H9 (cell line): Measurements from ENCODE around the gene SLC22A15. TPM values are rescaled to one million over a fixed set of nuclear protein-coding genes. Genes with fewer than 3 reads are reported as not detected.
A peak's percentile ranks its signal among the peaks of the same experiment; 100 is the strongest.
"Not testable (repeated sequence)": the region's sequence is repeated elsewhere in the genome, so short reads cannot be mapped to it uniquely, and the experiment has no call there.

Experiments used
- DNase-seq: peaks from one replicate; pipeline ENCODE4 v3.0.0-alpha.2; 2017
- H2AFZ ChIP-seq: one replicate; pipeline ENCODE4 v1.6.1; 2013; ENCODE audit warnings: mild to moderate bottlenecking, low read length, control low read depth, moderate library complexity
- H2AK5ac ChIP-seq: 2 replicates; pipeline ENCODE4 v1.6.1; 2013; ENCODE audit warnings: low read length, control low read depth, mixed read lengths; ENCODE audit not compliant: insufficient read length
- H2BK120ac ChIP-seq: one replicate; pipeline ENCODE4 v1.6.1; 2013; ENCODE audit warnings: low read depth, mild to moderate bottlenecking, low read length, control low read depth, inconsistent platforms; ENCODE audit not compliant: poor library complexity, severe bottlenecking
- H2BK12ac ChIP-seq: 2 replicates; pipeline ENCODE4 v1.6.1; 2013; ENCODE audit warnings: low read length, control low read depth, mixed read lengths, low read depth; ENCODE audit not compliant: insufficient read length
- H2BK15ac ChIP-seq: 2 replicates; pipeline ENCODE4 v1.6.1; 2013; ENCODE audit warnings: low read depth, low read length, control low read depth
- H2BK20ac ChIP-seq: one replicate; pipeline ENCODE4 v1.6.1; 2013; ENCODE audit warnings: low read depth, mild to moderate bottlenecking, low read length, control low read depth, inconsistent platforms; ENCODE audit not compliant: poor library complexity, severe bottlenecking
- H2BK5ac ChIP-seq: 2 replicates; pipeline ENCODE4 v1.6.1; 2013; ENCODE audit warnings: low read length, control low read depth, mixed read lengths; ENCODE audit not compliant: insufficient read length
- H3K14ac ChIP-seq: 2 replicates; pipeline ENCODE4 v1.6.1; 2013; ENCODE audit warnings: low read length, control low read depth; ENCODE audit not compliant: insufficient read depth
- H3K18ac ChIP-seq: 2 replicates; pipeline ENCODE4 v1.6.1; 2013; ENCODE audit warnings: low read depth, mild to moderate bottlenecking, mixed read lengths, low read length, control low read depth; ENCODE audit not compliant: insufficient read length
- H3K23ac ChIP-seq: 2 replicates; pipeline ENCODE4 v1.6.1; 2013; ENCODE audit warnings: low read length, control low read depth, mixed read lengths, low read depth; ENCODE audit not compliant: insufficient read length
- H3K23me2 ChIP-seq: 2 replicates; pipeline ENCODE4 v1.6.1; 2013; ENCODE audit warnings: low read depth, mild to moderate bottlenecking, mixed read lengths, low read length, control low read depth; ENCODE audit not compliant: insufficient read length, poor library complexity, severe bottlenecking
- H3K27ac ChIP-seq: 2 replicates; pipeline ENCODE4 v1.5.1; 2013; ENCODE audit warnings: low read length, control low read depth, mixed read lengths, low read depth; ENCODE audit not compliant: insufficient read length
- H3K27me3 ChIP-seq: 2 replicates; pipeline ENCODE4 v1.6.1; 2013; ENCODE audit warnings: low read length, control low read depth, inconsistent platforms; ENCODE audit not compliant: insufficient read depth
- H3K4ac ChIP-seq: 2 replicates; pipeline ENCODE4 v1.6.1; 2013; ENCODE audit warnings: low read depth, mild to moderate bottlenecking, control low read depth, inconsistent platforms, low read length, moderate library complexity
- H3K4me1 ChIP-seq: 2 replicates; pipeline ENCODE4 v1.6.1; 2013; ENCODE audit warnings: low read length, control low read depth, inconsistent platforms; ENCODE audit not compliant: insufficient read depth
- H3K4me2 ChIP-seq: 2 replicates; pipeline ENCODE4 v1.6.1; 2013; ENCODE audit warnings: low read length, control low read depth, mixed read lengths; ENCODE audit not compliant: insufficient read length, insufficient read depth
- H3K56ac ChIP-seq: 2 replicates; pipeline ENCODE4 v1.6.1; 2013; ENCODE audit warnings: low read depth, mild to moderate bottlenecking, mixed read lengths, low read length, control low read depth; ENCODE audit not compliant: insufficient read length
- H3K79me1 ChIP-seq: 2 replicates; pipeline ENCODE4 v1.6.1; 2013; ENCODE audit warnings: low read depth, mild to moderate bottlenecking, moderate library complexity, low read length, control low read depth, inconsistent platforms; ENCODE audit not compliant: insufficient read depth, poor library complexity, severe bottlenecking
- H3K79me2 ChIP-seq: 2 replicates; pipeline ENCODE4 v1.6.1; 2013; ENCODE audit warnings: low read length, control low read depth, inconsistent platforms; ENCODE audit not compliant: insufficient read depth
- H3K9ac ChIP-seq: 2 replicates; pipeline ENCODE4 v1.6.1; 2013; ENCODE audit warnings: low read length, control low read depth, mixed read lengths; ENCODE audit not compliant: insufficient read length; ENCODE audit errors: extremely low read depth
- H3K9me3 ChIP-seq: one replicate; pipeline ENCODE4 v1.6.1; 2013; ENCODE audit warnings: low read depth, low read length, inconsistent platforms; ENCODE audit not compliant: control insufficient read depth
- H3T11ph ChIP-seq: one replicate; pipeline ENCODE4 v1.6.1; 2013; ENCODE audit warnings: mild to moderate bottlenecking, low read length, control low read depth, inconsistent platforms
- H4K20me1 ChIP-seq: one replicate; pipeline ENCODE4 v1.6.1; 2013; ENCODE audit not compliant: control insufficient read depth, insufficient read length, insufficient read depth
- H4K5ac ChIP-seq: 2 replicates; pipeline ENCODE4 v1.6.1; 2013; ENCODE audit warnings: low read depth, mild to moderate bottlenecking, mixed read lengths, low read length, control low read depth; ENCODE audit not compliant: insufficient read length
- H4K8ac ChIP-seq: replicated peaks from 2 replicates; pipeline ENCODE4 v1.6.1; 2013; ENCODE audit warnings: low read length, control low read depth, mixed read lengths, low read depth; ENCODE audit not compliant: insufficient read length
- H4K91ac ChIP-seq: 2 replicates; pipeline ENCODE4 v1.6.1; 2013; ENCODE audit warnings: low read depth, mild to moderate bottlenecking, moderate library complexity, mixed read lengths, low read length, control low read depth; ENCODE audit not compliant: insufficient read length
- H3K27ac Mint-ChIP-seq, 3 experiments: 2 replicates in 2 of 3; 3 replicates in 1 of 3; pipeline ENCODE4 v1.8.0; 2020 to 2021; ENCODE audit warnings: mixed read lengths in 3 of 3, mild to moderate bottlenecking in 1 of 3, moderate library complexity in 1 of 3
- H3K27me3 Mint-ChIP-seq: 2 replicates; pipeline ENCODE4 v1.8.0; 2021; ENCODE audit warnings: low read depth, mild to moderate bottlenecking, moderate library complexity, mixed read lengths
- H3K36me3 Mint-ChIP-seq, 3 experiments: 2 replicates in 2 of 3; 3 replicates in 1 of 3; pipeline ENCODE4 v1.8.0; 2020 to 2021; ENCODE audit warnings: low read depth in 3 of 3, mixed read lengths in 3 of 3; ENCODE audit not compliant: insufficient read depth in 1 of 3
- H3K4me1 Mint-ChIP-seq, 2 experiments: 2 replicates each; pipeline ENCODE4 v1.8.0; 2020; ENCODE audit warnings: mixed read lengths in 2 of 2
- H3K4me3 Mint-ChIP-seq, 2 experiments: 2 replicates in 1 of 2; 3 replicates in 1 of 2; pipeline ENCODE4 v1.8.0; 2020 to 2021; ENCODE audit warnings: mild to moderate bottlenecking in 2 of 2, mixed read lengths in 2 of 2, moderate library complexity in 1 of 2
- H3K9me3 Mint-ChIP-seq, 2 experiments: 2 replicates in 1 of 2; 3 replicates in 1 of 2; pipeline ENCODE4 v1.8.0; 2020; ENCODE audit warnings: mild to moderate bottlenecking in 2 of 2, mixed read lengths in 2 of 2, moderate library complexity in 1 of 2
- CTCF ChIP-seq: fragments of 200-600 bp; sonication (generic); conservative IDR thresholded peaks from 3 replicates; pipeline ENCODE4 v1.8.0; 2021; ENCODE audit warnings: antibody characterized with exemption, mild to moderate bottlenecking
- WGBS: extraction: QIAGEN DNeasy Blood & Tissue Kit; methylation state at CpG from one replicate; pipeline ENCODE4 v1.1.7; 2013; ENCODE audit warnings: missing lambda C conversion rate, low lambda C conversion rate, mixed read lengths; ENCODE audit not compliant: insufficient read length; ENCODE audit errors: extremely low coverage; 5-methylcytosine and 5-hydroxymethylcytosine counted together
- total RNA-seq: library from RNA; stranded (reverse); gene quantifications from 2 replicates; pipeline ENCODE4 v1.2.1, GENCODE V29; 2021

SLC22A15 gene
- total RNA-seq, 1 experiment from 2014 or later, result 3.2 TPM

- H3K23ac ChIP-seq, result no peak overlapping the region
- H3K36me3 Mint-ChIP-seq, result peaks cover 3 to 16% (median 5%) of the 10 kb centered on the region in 3 experiments
- peak overlapping the region in 1 of 3 experiments; percentile 70; a peak in 1 of 7 replicates for H3K27ac Mint-ChIP-seq
These were observed 15.6 kb downstream of the SLC22A15 start for GRCh38 chr1:115991909-115992308.

GRCh38 chr1:115997921-115998320 lies 21.6 kb downstream of the SLC22A15 start:
- DNase-seq, H4K91ac ChIP-seq, H4K8ac ChIP-seq, H2BK20ac ChIP-seq, H3K23ac ChIP-seq, H2BK5ac ChIP-seq, H3T11ph ChIP-seq, H3K9ac ChIP-seq, H3K14ac ChIP-seq, H3K9me3 ChIP-seq, H3K4me1 ChIP-seq, H3K4ac ChIP-seq, H2AK5ac ChIP-seq, H3K27me3 ChIP-seq, H3K4me2 ChIP-seq, H3K4me3 Mint-ChIP-seq, H2AFZ ChIP-seq, H3K56ac ChIP-seq, H3K79me2 ChIP-seq, H3K23me2 ChIP-seq, H2BK15ac ChIP-seq, H4K5ac ChIP-seq, H2BK120ac ChIP-seq, H3K27ac ChIP-seq, H3K27me3 Mint-ChIP-seq, H4K20me1 ChIP-seq, H2BK12ac ChIP-seq, H3K79me1 ChIP-seq, H3K18ac ChIP-seq, H3K27ac Mint-ChIP-seq: not testable (repeated sequence)
- peaks cover 17 to 22% of the 10 kb centered on the region in 2 experiments for H3K9me3 Mint-ChIP-seq
- WGBS, result no CpG with 5 or more reads among the region's 1 CpG
- H3K4me1 Mint-ChIP-seq, result peaks cover 6 to 12% of the 10 kb centered on the region in 2 experiments
- peaks cover 22 to 43% (median 26%) of the 10 kb centered on the region in 3 experiments for H3K36me3 Mint-ChIP-seq

More at GRCh38 chr1:115991909-115992308, 15.6 kb downstream of the SLC22A15 start:
- H3T11ph ChIP-seq, result no peak overlapping the region
- H4K8ac ChIP-seq, result no peak overlapping the region
- H3K4me3 Mint-ChIP-seq, result no peak overlapping the region
- no peak overlapping the region for H4K91ac ChIP-seq
- DNase-seq, result no peak
- H4K5ac ChIP-seq, result no peak overlapping the region
- H3K9me3 ChIP-seq, result no peaks in the 10 kb centered on the region
- no peaks in the 10 kb centered on the region for H3K27me3 Mint-ChIP-seq
- no peak overlapping the region for H3K4ac ChIP-seq
- no peak overlapping the region for H3K56ac ChIP-seq
- H3K27ac ChIP-seq, result no peak overlapping the region
- no peak overlapping the region for H3K14ac ChIP-seq
- H3K79me2 ChIP-seq, result no peaks in the 10 kb centered on the region
- peaks cover 4 to 6% of the 10 kb centered on the region in 2 experiments for H3K4me1 Mint-ChIP-seq
- peaks cover 0 to 3% of the 10 kb centered on the region in 2 experiments; a peak in 1 of 5 replicates for H3K9me3 Mint-ChIP-seq
- H3K27me3 ChIP-seq, result no peaks in the 10 kb centered on the region
- no peak overlapping the region for H2BK120ac ChIP-seq
- H2AFZ ChIP-seq, result no peak overlapping the region
- H2BK15ac ChIP-seq, result no peak overlapping the region
- H3K79me1 ChIP-seq, result peaks cover 2% of the 10 kb centered on the region
- H2BK5ac ChIP-seq, result no peak overlapping the region
- H3K4me2 ChIP-seq, result no peak overlapping the region
- no CpG with 5 or more reads among the region's 8 CpGs for WGBS
- H3K18ac ChIP-seq, result no peak overlapping the region
- H4K20me1 ChIP-seq, result no peaks in the 10 kb centered on the region
- no peak overlapping the region for H3K9ac ChIP-seq
- no peak overlapping the region for H2BK20ac ChIP-seq
- TF ChIP-seq CTCF, result no peak
- H2AK5ac ChIP-seq, result no peak overlapping the region
- no peaks in the 10 kb centered on the region for H3K23me2 ChIP-seq
- no peak overlapping the region for H2BK12ac ChIP-seq
- no peaks in the 10 kb centered on the region for H3K4me1 ChIP-seq
